GM21390 (cell line): ENCODE measurements around the gene ADCYAP1.

Experiments used
- ATAC-seq: cut with Tn5 transposase; IDR thresholded peaks from one replicate; pipeline ENCODE4 v1.9.1; 2021; ENCODE audit not compliant: unreplicated experiment

ADCYAP1 gene

DNA sequence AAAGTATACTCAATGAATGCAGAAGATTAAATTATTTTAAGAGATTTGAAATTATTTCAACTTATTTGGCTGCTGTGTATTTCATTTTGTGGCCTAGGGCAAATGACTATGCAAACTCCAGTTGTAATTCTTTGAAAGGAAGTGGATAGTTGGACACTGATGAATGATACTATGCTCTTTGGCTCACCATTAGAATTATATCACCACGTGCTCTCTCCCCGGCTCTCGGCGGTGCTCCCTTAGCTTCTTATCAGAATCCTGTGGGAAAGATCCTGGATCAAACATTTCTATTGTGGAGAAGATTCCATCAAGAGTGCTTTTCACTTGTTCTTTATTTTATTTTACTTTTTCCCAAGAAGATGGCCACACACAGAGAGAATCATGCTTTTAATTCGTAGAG, 55.2 kb downstream of the ADCYAP1 start:
- ATAC-seq: no peak
